NT2/D1 (cell line): ENCODE data around the gene NAV1.

Experiments
- YY1 ChIP-seq: IDR thresholded peaks from 2 replicates; pipeline ENCODE4 v1.6.1; 2011; ENCODE audit not compliant: insufficient read length, insufficient read depth
- ZNF274 ChIP-seq: IDR thresholded peaks from 2 replicates; pipeline ENCODE4 v1.6.1; 2011; ENCODE audit warnings: mild to moderate bottlenecking, low read depth, low read length

- TF ChIP-seq YY1 (no peak), ZNF274 (no peak)
Measured at GRCh38 chr1:201525193-201525778, 13.6 kb upstream of the NAV1 start.
